Hepatocyte (in vitro differentiated cells): ENCODE data around the gene TBC1D17. TPM values are rescaled to one million over a fixed set of nuclear protein-coding genes. Genes with fewer than 3 reads are reported as not detected.

ENCODE experiments used
- DNase-seq: peaks from one replicate; pipeline ENCODE4 v3.0.0-alpha.2; 2016; ENCODE audit warnings: low spot score
- H2AFZ ChIP-seq: fragments of 200-600 bp; sonication (generic); 2 replicates; pipeline ENCODE4 v1.6.0; 2016; ENCODE audit warnings: antibody characterized with exemption, mild to moderate bottlenecking
- H3K27ac ChIP-seq: fragments of 200-600 bp; sonication (generic); 2 replicates; pipeline ENCODE4 v1.5.1; 2016; ENCODE audit warnings: mild to moderate bottlenecking
- H3K27me3 ChIP-seq: fragments of 200-600 bp; sonication (generic); 2 replicates; pipeline ENCODE4 v1.6.1; 2016
- H3K36me3 ChIP-seq: fragments of 200-600 bp; sonication (generic); replicated peaks from 2 replicates; pipeline ENCODE4 v1.5.1; 2016; ENCODE audit warnings: low read depth; ENCODE audit not compliant: insufficient read depth
- H3K4me1 ChIP-seq: fragments of 200-600 bp; sonication (generic); 2 replicates; pipeline ENCODE4 v1.5.1; 2016; ENCODE audit warnings: mild to moderate bottlenecking, moderate library complexity; ENCODE audit not compliant: insufficient read depth
- H3K4me2 ChIP-seq: fragments of 200-600 bp; sonication (generic); 2 replicates; pipeline ENCODE4 v1.6.0; 2016
- H3K4me3 ChIP-seq: fragments of 200-600 bp; sonication (generic); 2 replicates; pipeline ENCODE4 v1.5.1; 2016; ENCODE audit warnings: mild to moderate bottlenecking
- H3K79me2 ChIP-seq: fragments of 200-600 bp; sonication (generic); 2 replicates; pipeline ENCODE4 v1.6.0; 2017; ENCODE audit warnings: mild to moderate bottlenecking
- H3K9me2 ChIP-seq: fragments of 200-600 bp; sonication (generic); replicated peaks from 2 replicates; pipeline ENCODE4 v1.6.0; 2017; ENCODE audit warnings: mild to moderate bottlenecking; ENCODE audit not compliant: insufficient read depth
- H3K9me3 ChIP-seq: fragments of 200-600 bp; sonication (generic); 2 replicates; pipeline ENCODE4 v1.5.1; 2016; ENCODE audit warnings: low read depth, mild to moderate bottlenecking
- H4K20me1 ChIP-seq: fragments of 200-600 bp; sonication (generic); 2 replicates; pipeline ENCODE4 v1.6.0; 2016; ENCODE audit warnings: mild to moderate bottlenecking; ENCODE audit not compliant: insufficient read depth, poor library complexity, severe bottlenecking
- EZH2 ChIP-seq: fragments of 200-600 bp; sonication (generic); IDR thresholded peaks from 2 replicates; pipeline ENCODE4 v1.6.1; 2016; ENCODE audit warnings: antibody characterized with exemption, mild to moderate bottlenecking, borderline replicate concordance
- EZH2phosphoT487 ChIP-seq: fragments of 200-600 bp; sonication (generic); IDR thresholded peaks from one replicate; pipeline ENCODE4 v1.6.1; 2018; ENCODE audit warnings: antibody characterized with exemption, mild to moderate bottlenecking, low read depth, moderate library complexity; ENCODE audit not compliant: unreplicated experiment, severe bottlenecking
- WGBS: methylation state at CpG from one replicate; pipeline ENCODE4 v1.1.6; 2016; ENCODE audit warnings: low lambda C conversion rate; ENCODE audit errors: missing lambda C conversion rate; 5-methylcytosine and 5-hydroxymethylcytosine counted together
- microRNA-seq: library from miRNA; unstranded; fragments of <30 nt; microRNA quantifications from one replicate; pipeline ENCODE4, GENCODE V29; 2017
- polyA plus RNA-seq: library from polyadenylated mRNA; unstranded; fragments of >200 nt; fragmentation: Nextera tagmentation; extraction: Ambion mirVana; gene quantifications from 2 replicates; pipeline ENCODE4 v1.2.1, GENCODE V29; 2016
- small RNA-seq: library from RNA; depleted of rRNA; stranded (forward); fragments of <200 nt; gene quantifications from one replicate; pipeline ENCODE3, GENCODE V24; 2014
- total RNA-seq: library from RNA; depleted of rRNA; stranded (reverse); fragments of >200 nt; gene quantifications from 2 replicates; pipeline ENCODE4 v1.2.3, GENCODE V29; 2014
- TF ChIP-seq, protein P1 (sequence below): fragments of 200-600 bp; sonication (generic); IDR thresholded peaks from 2 replicates; pipeline ENCODE4 v1.5.1; 2016; ENCODE audit warnings: antibody characterized with exemption, mild to moderate bottlenecking; ENCODE audit not compliant: poor library complexity

TBC1D17 gene
- total and polyA plus RNA-seq, 2 experiments from 2014 or later, result 10.7 to 55.1 TPM

DNA sequence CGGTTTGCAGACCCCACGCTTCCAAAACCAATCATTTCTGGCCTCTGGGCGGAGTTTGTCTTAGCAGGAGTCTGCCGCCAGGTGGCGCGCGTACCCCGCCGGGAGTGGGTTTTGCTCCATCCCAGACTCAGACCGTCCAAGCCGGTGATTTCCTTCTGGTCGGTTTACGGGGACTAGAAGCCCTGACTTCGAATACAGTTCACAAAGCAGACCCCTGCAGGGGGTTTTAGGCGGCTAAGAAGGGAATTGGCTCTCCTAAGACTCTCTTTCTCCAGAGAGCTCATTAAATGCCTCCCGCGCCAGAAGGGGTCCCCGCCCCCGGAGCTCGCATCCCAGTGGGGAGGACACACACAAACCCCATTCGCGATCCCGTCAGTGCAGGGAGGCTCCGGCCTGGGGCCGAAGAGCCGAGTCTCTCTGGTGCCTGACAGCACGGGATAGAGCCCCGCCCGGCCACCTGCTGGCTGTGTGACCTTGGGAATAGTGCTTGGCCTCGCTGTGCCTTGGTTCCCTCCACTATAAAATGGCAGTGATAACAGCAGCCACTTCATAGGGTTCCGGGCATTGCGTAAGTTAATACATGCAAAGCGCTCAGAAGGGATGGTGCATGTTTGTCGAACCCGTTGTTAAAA, 60.4 kb downstream of the TBC1D17 start:
- 20% methylated on average over 35 of the region's 35 CpGs for WGBS
- Histone ChIP-seq H3K4me1 (peaks cover 3% of the 10 kb centered on the region), H3K4me3 (no peak overlapping the region), H3K9me2 (no peaks in the 10 kb centered on the region), H3K27ac (no peak overlapping the region), H4K20me1 (no peaks in the 10 kb centered on the region), H3K4me2 (peak overlapping the region; percentile 71), H3K79me2 (no peaks in the 10 kb centered on the region), H2AFZ (peak overlapping the region; percentile 58), H3K36me3 (no peaks in the 10 kb centered on the region), H3K27me3 (no peaks in the 10 kb centered on the region), H3K9me3 (no peaks in the 10 kb centered on the region)
- peak; percentile 86 for DNase-seq
- TF ChIP-seq EZH2 (no peak), EZH2phosphoT487 (no peak)
- TF ChIP-seq, protein P1, sequence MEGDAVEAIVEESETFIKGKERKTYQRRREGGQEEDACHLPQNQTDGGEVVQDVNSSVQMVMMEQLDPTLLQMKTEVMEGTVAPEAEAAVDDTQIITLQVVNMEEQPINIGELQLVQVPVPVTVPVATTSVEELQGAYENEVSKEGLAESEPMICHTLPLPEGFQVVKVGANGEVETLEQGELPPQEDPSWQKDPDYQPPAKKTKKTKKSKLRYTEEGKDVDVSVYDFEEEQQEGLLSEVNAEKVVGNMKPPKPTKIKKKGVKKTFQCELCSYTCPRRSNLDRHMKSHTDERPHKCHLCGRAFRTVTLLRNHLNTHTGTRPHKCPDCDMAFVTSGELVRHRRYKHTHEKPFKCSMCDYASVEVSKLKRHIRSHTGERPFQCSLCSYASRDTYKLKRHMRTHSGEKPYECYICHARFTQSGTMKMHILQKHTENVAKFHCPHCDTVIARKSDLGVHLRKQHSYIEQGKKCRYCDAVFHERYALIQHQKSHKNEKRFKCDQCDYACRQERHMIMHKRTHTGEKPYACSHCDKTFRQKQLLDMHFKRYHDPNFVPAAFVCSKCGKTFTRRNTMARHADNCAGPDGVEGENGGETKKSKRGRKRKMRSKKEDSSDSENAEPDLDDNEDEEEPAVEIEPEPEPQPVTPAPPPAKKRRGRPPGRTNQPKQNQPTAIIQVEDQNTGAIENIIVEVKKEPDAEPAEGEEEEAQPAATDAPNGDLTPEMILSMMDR, result peak; percentile 94

Small RNA genes lying within 50 kb of the gene (microRNA-seq; reads per million reads assigned to microRNA genes)
- gene MIR4749 (16.5 reads per million, percentile 35 among the genes with 10 or more reads in this experiment), gene MIR4750 (6.3 reads per million, percentile 15 among the genes with 10 or more reads in this experiment), gene MIR6800 (not detected)

Small RNA genes lying within 50 kb of the gene (small RNA-seq; reads per million reads assigned to genes)
- gene MIR4749, result not detected

Other genes with a start within 250 kb of the TBC1D17 start
- gene RRAS, start 237.6 kb upstream of the TBC1D17 start, total RNA-seq, result 19.2 and 32.6 TPM in 2 replicates
- gene RRAS, start 237.6 kb upstream of the TBC1D17 start, polyA plus RNA-seq, result 107 and 125 TPM in 2 replicates
- gene SCAF1, start 235.5 kb upstream of the TBC1D17 start, total RNA-seq, result 9.8 and 18.6 TPM in 2 replicates
- gene SCAF1, start 235.5 kb upstream of the TBC1D17 start, polyA plus RNA-seq, result 12.4 and 12.6 TPM in 2 replicates
- gene IRF3, start 211.8 kb upstream of the TBC1D17 start, total RNA-seq, result 39.2 and 55.6 TPM in 2 replicates
- gene IRF3, start 211.8 kb upstream of the TBC1D17 start, polyA plus RNA-seq, result 38.8 and 41.8 TPM in 2 replicates
- gene BCL2L12, start 211.8 kb upstream of the TBC1D17 start, total RNA-seq, result 4.9 and 13.8 TPM in 2 replicates
- gene BCL2L12, start 211.8 kb upstream of the TBC1D17 start, polyA plus RNA-seq, result 28.3 and 32.5 TPM in 2 replicates
- 189 and 195 TPM in 2 replicates for gene PRMT1, start 200.4 kb upstream of the TBC1D17 start, total RNA-seq
- 175 and 180 TPM in 2 replicates for gene PRMT1, start 200.4 kb upstream of the TBC1D17 start, polyA plus RNA-seq
- gene ADM5, start 188.1 kb upstream of the TBC1D17 start, total RNA-seq, result 0.12 and 0.50 TPM in 2 replicates
- not detected in 2 replicates for gene ADM5, start 188.1 kb upstream of the TBC1D17 start, polyA plus RNA-seq
- 6.2 and 6.7 TPM in 2 replicates for gene CPT1C, start 186.6 kb upstream of the TBC1D17 start, total RNA-seq
- gene CPT1C, start 186.6 kb upstream of the TBC1D17 start, polyA plus RNA-seq, result 6.8 and 10.0 TPM in 2 replicates
- not detected in 2 replicates for gene TSKS, start 114.4 kb upstream of the TBC1D17 start, total RNA-seq
- gene TSKS, start 114.4 kb upstream of the TBC1D17 start, polyA plus RNA-seq, result not detected in 2 replicates
- 59.3 and 64.8 TPM in 2 replicates for gene AP2A1, start 110.7 kb upstream of the TBC1D17 start, total RNA-seq
- gene AP2A1, start 110.7 kb upstream of the TBC1D17 start, polyA plus RNA-seq, result 60.4 and 62.1 TPM in 2 replicates
- 19.5 and 20.5 TPM in 2 replicates for gene FUZ, start 64.4 kb upstream of the TBC1D17 start, total RNA-seq
- gene FUZ, start 64.4 kb upstream of the TBC1D17 start, polyA plus RNA-seq, result 20.4 and 24.2 TPM in 2 replicates
- gene MED25, start 59.4 kb upstream of the TBC1D17 start, total RNA-seq, result 23.0 and 29.6 TPM in 2 replicates
- 83.9 and 100 TPM in 2 replicates for gene MED25, start 59.4 kb upstream of the TBC1D17 start, polyA plus RNA-seq
- gene PTOV1, start 26.5 kb upstream of the TBC1D17 start, total RNA-seq, result 76.4 and 114 TPM in 2 replicates
- 294 and 305 TPM in 2 replicates for gene PTOV1, start 26.5 kb upstream of the TBC1D17 start, polyA plus RNA-seq
- 16.1 and 27.0 TPM in 2 replicates for gene PNKP, start 10.1 kb upstream of the TBC1D17 start, total RNA-seq
- gene PNKP, start 10.1 kb upstream of the TBC1D17 start, polyA plus RNA-seq, result 68.6 and 84.4 TPM in 2 replicates
- gene AKT1S1, start 347 bp upstream of the TBC1D17 start, total RNA-seq, result 15.6 and 16.3 TPM in 2 replicates
- 73.0 and 74.5 TPM in 2 replicates for gene AKT1S1, start 347 bp upstream of the TBC1D17 start, polyA plus RNA-seq
- gene IL4I1, start 19.2 kb downstream of the TBC1D17 start, total RNA-seq, result 0.12 and 0.60 TPM in 2 replicates
- gene IL4I1, start 19.2 kb downstream of the TBC1D17 start, polyA plus RNA-seq, result 0.33 and 0.97 TPM in 2 replicates
- 19.8 and 34.4 TPM in 2 replicates for gene ATF5, start 51.5 kb downstream of the TBC1D17 start, total RNA-seq
- gene ATF5, start 51.5 kb downstream of the TBC1D17 start, polyA plus RNA-seq, result 16.1 and 23.8 TPM in 2 replicates
- 21.3 and 33.8 TPM in 2 replicates for gene NUP62, start 51.8 kb downstream of the TBC1D17 start, total RNA-seq
- gene NUP62, start 51.8 kb downstream of the TBC1D17 start, polyA plus RNA-seq, result 33.5 and 34.0 TPM in 2 replicates
- 15.8 and 21.2 TPM in 2 replicates for gene SIGLEC11, start 83.5 kb downstream of the TBC1D17 start, total RNA-seq
- 3.9 and 6.0 TPM in 2 replicates for gene SIGLEC11, start 83.5 kb downstream of the TBC1D17 start, polyA plus RNA-seq
- 36.7 and 39.7 TPM in 2 replicates for gene VRK3, start 147.7 kb downstream of the TBC1D17 start, total RNA-seq
- 41.8 and 42.3 TPM in 2 replicates for gene VRK3, start 147.7 kb downstream of the TBC1D17 start, polyA plus RNA-seq
- 5.3 and 8.0 TPM in 2 replicates for gene ZNF473, start 148.3 kb downstream of the TBC1D17 start, total RNA-seq
- gene ZNF473, start 148.3 kb downstream of the TBC1D17 start, polyA plus RNA-seq, result 2.5 and 4.4 TPM in 2 replicates